Measurements from ENCODE around the gene SP140L.

DNA sequence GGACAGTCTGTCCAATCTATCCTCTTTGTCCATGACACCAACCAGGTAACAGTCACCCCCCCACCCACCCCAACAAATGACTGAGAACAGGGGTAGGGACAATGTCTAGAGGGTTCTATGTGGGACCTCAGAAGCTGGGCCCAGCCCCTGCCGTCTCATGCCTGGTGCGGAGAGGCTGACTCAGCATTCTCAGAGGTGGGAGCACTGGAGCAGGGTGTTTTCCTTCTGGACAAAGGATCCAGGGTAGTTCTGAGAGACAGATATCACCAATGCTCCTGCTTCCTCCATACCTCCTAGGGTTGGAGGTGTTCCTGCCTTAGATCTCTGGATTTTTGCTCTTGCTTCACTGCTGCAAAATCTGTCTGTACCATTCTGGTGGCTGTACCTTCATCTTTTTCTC, 55.1 kb downstream of the SP140L start:
- TF ChIP-seq EZH2 (IDR thresholded peaks at IDR 0.05; ENCODE audit: insufficient read depth, poor library complexity, severe bottlenecking) = no peak
- TF ChIP-seq EZH2phosphoT487 (IDR thresholded peaks at IDR 0.05; ENCODE audit: insufficient read depth, low read depth) = no peak
